MM.1S (cell line): ENCODE measurements around the gene EIF1AX.

ENCODE experiments used
- EZH2 ChIP-seq: fragments of 300-600 bp; sonication (generic); optimal IDR thresholded peaks from 2 replicates; pipeline ENCODE3; 2017; ENCODE audit warnings: low read depth, mild to moderate bottlenecking, antibody characterized with exemption, low read length, mixed read lengths
- EZH2phosphoT487 ChIP-seq: fragments of 300-600 bp; sonication (generic); IDR thresholded peaks from 2 replicates; pipeline ENCODE4 v1.6.1; 2018; ENCODE audit warnings: antibody characterized with exemption, low read length
- TF ChIP-seq, protein P1 (sequence below): fragments of 300-600 bp; sonication (generic); IDR thresholded peaks from 2 replicates; pipeline ENCODE4 v1.5.1; 2016; ENCODE audit warnings: antibody characterized with exemption, low read length, mixed read lengths

DNA sequence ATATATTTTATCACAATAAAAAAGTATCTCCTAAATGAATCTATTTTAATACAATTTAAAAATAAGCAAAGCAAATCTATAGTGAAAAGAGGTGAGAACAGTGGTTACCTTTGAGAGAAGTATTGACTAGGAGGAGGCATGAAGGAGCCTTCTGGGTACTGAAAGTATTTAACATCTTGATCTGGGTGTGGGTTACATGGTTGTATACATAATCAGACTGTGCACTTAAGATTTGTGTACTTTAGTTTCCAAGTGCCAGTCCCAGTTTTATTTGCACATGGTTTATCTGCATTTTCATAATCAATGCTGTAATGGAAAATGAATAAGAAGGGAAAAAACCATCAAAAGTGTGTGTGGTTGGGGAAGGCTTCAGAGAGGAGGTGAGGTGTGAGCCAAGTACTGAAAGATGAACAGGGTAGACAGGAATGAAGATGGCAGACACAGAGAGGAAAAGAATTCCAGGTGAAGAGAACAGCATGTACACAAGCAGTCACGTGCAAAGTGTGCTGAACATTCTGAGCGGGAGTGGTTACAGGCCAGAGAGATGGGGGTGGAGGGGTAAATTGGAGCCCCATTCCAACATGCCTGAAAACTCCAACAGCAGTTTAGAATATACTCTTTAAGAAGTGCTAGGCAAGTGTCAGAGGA is 39.6 kb downstream of the EIF1AX start:
- TF ChIP-seq, protein P1, sequence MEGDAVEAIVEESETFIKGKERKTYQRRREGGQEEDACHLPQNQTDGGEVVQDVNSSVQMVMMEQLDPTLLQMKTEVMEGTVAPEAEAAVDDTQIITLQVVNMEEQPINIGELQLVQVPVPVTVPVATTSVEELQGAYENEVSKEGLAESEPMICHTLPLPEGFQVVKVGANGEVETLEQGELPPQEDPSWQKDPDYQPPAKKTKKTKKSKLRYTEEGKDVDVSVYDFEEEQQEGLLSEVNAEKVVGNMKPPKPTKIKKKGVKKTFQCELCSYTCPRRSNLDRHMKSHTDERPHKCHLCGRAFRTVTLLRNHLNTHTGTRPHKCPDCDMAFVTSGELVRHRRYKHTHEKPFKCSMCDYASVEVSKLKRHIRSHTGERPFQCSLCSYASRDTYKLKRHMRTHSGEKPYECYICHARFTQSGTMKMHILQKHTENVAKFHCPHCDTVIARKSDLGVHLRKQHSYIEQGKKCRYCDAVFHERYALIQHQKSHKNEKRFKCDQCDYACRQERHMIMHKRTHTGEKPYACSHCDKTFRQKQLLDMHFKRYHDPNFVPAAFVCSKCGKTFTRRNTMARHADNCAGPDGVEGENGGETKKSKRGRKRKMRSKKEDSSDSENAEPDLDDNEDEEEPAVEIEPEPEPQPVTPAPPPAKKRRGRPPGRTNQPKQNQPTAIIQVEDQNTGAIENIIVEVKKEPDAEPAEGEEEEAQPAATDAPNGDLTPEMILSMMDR = no peak
- TF ChIP-seq EZH2 = no peak
- no peak for TF ChIP-seq EZH2phosphoT487
